ACHN (cell line): Measurements from ENCODE around the gene SIRPG.
"Not testable (repeated sequence)": the region's sequence is repeated elsewhere in the genome, so short reads cannot be mapped to it uniquely, and the experiment has no call there.

Experiments
- DNase-seq: peaks from one replicate; pipeline ENCODE4 v3.0.0-alpha.2; 2015
- in situ Hi-C: cut with HindIII; loops from 2 replicates; pipeline ENCODE4 v1.10.0; 2017; ENCODE audit warnings: low sequenced_read_pairs, low pct_ligation_motif_present, low pct_unique_long_range_greater_than_20kb

The SIRPG gene

GRCh38 chr20:1657556-1658334 is at the start of gene SIRPG:
Gene SIRPG (minus strand): TSS chr20:1657779. CDS start chr20:1657714, 65 bp downstream.
- no peak for DNase-seq
- in situ Hi-C loops, result no loop called here

GRCh38 chr20:1706887-1707286 is 49.3 kb upstream of the SIRPG start:
- in situ Hi-C loops, DNase-seq: not testable (repeated sequence)

- in situ Hi-C loops, result no loop called here
- no peak for DNase-seq
Measured at GRCh38 chr20:1706079-1706478, 48.5 kb upstream of the SIRPG start.

DNA sequence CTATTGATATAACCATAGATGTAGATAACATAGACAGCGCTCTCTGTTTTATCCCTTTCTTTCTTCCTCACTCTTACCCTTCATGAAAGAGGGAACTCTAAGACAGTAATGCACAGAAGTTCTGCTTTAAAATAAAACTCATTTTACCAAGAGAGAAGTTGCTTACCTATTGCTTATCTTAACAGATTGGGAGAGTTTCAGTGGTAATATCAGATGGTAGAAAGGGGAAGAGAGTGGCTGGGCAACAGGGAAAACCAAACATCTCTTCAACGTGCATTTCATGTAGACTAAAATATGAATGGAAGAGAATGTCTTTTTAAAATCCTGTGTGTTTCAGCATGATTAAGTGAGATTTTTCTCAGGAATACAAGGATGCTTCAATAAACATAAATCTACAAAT is 45.3 kb upstream of the SIRPG start:
- DNase-seq, result no peak
- in situ Hi-C loops, result no loop called here

DNA sequence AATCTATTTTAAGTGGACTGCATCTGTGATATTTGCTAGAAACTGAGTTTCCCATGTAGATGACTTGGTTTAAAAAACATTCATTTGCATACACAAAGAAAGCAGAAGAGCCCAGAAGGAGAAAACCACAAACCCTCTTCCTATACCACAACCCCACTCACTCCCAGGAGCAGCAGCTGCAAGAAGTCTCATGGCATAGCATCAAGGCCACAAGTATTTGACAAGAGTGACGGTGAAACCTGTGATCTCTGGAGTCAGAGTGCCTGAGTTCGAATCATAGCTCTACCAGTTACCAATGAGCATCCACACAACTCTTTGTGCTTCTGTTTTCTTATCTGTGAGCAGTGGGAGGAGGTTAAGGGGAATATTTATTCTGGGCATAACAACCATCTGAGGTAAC is 44.7 kb upstream of the SIRPG start:
- in situ Hi-C loops, result no loop called here
- DNase-seq, result no peak

GRCh38 chr20:1700990-1701389 is 43.4 kb upstream of the SIRPG start:
- in situ Hi-C loops, result no loop called here
- DNase-seq, result no peak

GRCh38 chr20:1697592-1697991 is 40.0 kb upstream of the SIRPG start:
- DNase-seq, result no peak
- in situ Hi-C loops, result no loop called here

GRCh38 chr20:1696521-1697209 is 39.1 kb upstream of the SIRPG start:
- no peak for DNase-seq
- in situ Hi-C loops, result no loop called here

GRCh38 chr20:1694672-1695071 is 37.1 kb upstream of the SIRPG start:
- DNase-seq, result no peak
- in situ Hi-C loops, result no loop called here

DNA sequence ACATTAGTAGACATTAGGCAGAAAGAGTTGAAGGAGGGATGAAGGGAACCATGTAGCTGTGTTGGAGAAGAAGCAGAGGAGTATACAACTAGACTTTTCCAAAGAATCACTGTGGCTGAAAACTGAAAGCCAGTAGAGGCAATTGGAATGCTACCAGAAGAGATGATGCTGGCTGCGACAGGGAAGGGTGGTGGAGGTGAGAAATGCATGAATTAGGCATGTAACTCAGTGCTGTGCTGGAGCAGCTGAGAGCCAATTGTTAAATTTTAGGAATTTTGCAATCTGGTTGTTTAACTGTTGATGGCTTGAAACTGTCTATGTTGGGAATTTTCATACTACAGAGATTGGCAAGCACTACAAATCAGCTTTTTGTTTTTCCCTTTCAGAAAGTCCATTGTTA is 35.8 kb upstream of the SIRPG start:
- no peak for DNase-seq
- in situ Hi-C loops, result no loop called here

GRCh38 chr20:1689721-1690120 is 32.1 kb upstream of the SIRPG start:
- in situ Hi-C loops, result no loop called here

GRCh38 chr20:1688886-1689538 is 31.4 kb upstream of the SIRPG start:
- in situ Hi-C loops, result no loop called here
- DNase-seq, result no peak

More at GRCh38 chr20:1689721-1690120, 32.1 kb upstream of the SIRPG start:
- DNase-seq, result no peak

DNA sequence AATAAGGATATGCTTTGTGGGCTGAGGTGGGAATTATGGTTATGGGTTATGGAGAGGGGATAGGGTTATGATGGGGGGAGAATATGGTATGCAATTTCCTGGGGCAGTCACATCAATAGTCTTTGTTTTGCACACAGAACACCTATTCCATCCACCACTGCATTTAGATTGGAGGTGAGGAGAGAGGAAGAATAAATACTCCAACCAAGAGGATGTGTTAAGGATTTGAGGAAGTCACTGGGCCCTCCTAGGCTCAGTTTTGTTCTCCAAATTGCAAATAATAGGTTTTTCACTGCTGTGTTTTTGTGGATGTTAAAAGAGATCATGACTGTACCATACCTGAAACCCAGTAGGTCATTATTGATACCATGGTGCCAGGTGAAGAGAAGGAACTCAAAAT is 29.5 kb upstream of the SIRPG start:
- DNase-seq, result no peak
- in situ Hi-C loops, result no loop called here

DNA sequence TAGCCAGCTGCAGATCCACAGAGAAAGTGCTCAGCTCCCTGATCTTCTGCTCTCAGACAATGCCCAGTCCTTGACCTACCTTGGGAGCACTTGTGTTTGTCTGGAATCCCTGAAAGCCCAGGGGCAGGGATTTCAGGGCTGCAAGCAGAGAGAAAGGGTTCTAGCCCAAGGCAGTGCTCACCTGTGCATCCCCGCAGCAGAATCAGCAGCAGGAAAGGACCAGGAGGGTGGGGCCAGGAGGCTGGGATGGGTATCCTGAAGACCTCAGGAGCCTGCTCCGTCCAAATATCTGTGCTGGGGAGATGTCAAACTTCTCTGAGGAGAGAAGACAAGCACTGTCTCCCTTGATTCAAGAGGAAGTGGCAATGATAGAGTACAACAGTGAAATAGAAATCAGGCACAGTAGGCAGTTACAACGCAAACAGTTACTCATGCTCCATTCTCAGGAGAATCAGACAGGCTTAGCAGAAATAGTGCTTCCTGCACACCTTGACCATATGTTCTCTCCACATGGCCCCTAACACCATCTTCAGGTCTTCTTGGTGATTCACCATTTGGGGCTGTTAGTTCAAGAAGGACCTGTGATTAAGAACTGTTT is 28.7 kb upstream of the SIRPG start:
- no peak for DNase-seq
- in situ Hi-C loops, result no loop called here

DNA sequence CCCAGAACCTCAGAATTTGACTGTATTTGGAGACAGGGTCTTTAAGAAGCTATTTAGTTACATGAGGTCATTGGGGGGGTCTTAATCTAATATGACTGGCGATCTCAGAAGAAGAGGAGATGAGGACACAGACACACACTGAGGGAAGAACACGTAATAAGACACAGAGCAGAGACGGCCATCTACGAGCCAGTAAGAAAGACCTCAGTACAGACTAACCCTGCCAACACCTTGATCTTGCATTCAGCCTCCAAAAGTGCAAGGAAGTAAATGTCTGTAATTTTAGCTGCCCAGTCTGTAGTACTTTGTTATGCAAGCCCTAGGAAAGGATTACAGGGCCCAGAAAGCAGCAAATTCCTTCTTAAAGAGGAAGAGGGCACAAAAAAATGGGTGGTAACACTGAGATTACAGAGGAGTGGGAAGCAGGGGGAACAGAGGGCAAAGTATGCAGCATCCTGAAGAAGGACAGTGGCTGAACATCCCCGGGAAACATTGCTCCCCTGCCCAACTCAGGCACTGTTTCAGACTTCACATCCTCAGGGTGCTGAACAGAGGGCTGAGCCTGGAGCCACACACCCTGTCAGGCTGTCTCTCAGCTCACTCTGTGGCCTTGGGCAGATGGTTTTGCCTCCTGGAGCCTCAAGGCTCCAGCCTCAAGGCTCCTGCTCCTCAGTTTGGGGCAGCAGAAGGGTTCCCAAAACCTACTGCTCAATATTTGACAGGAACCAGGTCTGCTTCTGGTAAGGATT is 27.9 kb upstream of the SIRPG start:
- DNase-seq, result no peak
- in situ Hi-C loops, result no loop called here

- DNase-seq, result no peak
- in situ Hi-C loops, result no loop called here
Measured at GRCh38 chr20:1684872-1685271, 27.3 kb upstream of the SIRPG start.

DNA sequence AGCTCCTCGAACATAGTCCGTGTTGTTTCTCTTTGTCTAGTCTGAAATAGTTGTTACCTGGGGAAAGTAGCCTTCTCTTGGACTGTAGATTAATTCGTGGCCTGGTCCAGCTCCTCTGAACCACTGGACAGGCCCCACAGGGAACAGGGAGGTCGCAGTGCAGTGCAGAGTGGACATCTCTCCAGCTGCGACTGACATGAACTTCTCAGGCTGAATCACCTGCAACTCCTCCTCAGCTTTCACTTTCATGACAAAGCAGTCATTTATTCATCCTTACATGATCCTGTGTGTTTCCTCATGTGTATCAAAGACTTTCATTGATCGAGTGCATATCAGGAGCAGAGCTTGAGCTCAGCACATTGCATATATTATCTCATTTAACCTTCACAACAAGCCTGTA is 19.1 kb upstream of the SIRPG start:
- no peak for DNase-seq
- in situ Hi-C loops, result no loop called here

DNA sequence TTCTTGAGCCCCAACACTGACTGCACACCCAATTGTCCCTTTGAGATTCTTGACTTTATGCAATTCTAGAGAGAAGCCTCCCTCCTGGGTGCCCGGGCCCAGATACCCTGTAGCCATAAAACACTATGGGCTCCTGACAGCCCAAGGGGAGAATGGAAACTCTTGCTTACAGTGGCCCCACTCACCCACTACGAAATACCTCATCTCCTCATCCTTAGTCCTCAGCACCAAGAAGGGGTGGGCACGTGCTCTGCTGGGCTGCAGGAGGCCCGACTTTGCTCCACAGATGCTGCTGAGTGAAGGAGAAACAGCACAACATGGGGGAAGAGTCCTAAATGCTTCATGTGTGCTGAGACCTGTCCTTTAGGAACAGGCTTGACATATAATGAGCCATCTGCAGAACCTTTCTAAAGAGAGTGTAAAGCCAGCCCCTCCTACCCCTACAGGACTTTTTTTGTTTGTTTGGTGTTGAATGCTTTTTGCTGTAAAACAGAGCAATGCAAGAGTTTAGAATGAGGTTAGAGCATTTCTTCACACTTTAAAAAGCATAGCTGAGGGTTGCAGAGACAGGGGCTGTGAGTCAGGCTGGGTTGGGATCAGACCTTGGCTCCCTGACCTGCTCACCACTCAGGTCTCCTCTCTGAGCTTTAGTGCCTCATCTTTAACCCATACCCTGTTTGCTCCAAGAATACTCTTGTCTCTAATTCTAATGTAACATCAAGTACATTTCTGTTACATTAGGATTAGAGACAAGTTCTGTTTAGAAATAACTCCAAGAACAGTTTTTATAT is 17.6 kb upstream of the SIRPG start:
- no peak for DNase-seq
- in situ Hi-C loops, result no loop called here
